Activated CD4-positive, alpha-beta T cell treated with anti-CD3 and anti-CD28 coated beads, Interleukin-2, amount 50 U/mL, for 4 hours (primary cell): Measurements from ENCODE around the gene FBXW5.

Experiments
- DNase-seq, 2 experiments: peaks; one replicate each; pipeline ENCODE4 v3.0.0-alpha.2; 2020

Gene FBXW5

GRCh38 chr9:136947028-136947891, 2.7 kb upstream of the FBXW5 start:
- DNase-seq, result no peak

GRCh38 chr9:136946228-136947027, 1.9 kb upstream of the FBXW5 start:
- no peak for DNase-seq

DNA sequence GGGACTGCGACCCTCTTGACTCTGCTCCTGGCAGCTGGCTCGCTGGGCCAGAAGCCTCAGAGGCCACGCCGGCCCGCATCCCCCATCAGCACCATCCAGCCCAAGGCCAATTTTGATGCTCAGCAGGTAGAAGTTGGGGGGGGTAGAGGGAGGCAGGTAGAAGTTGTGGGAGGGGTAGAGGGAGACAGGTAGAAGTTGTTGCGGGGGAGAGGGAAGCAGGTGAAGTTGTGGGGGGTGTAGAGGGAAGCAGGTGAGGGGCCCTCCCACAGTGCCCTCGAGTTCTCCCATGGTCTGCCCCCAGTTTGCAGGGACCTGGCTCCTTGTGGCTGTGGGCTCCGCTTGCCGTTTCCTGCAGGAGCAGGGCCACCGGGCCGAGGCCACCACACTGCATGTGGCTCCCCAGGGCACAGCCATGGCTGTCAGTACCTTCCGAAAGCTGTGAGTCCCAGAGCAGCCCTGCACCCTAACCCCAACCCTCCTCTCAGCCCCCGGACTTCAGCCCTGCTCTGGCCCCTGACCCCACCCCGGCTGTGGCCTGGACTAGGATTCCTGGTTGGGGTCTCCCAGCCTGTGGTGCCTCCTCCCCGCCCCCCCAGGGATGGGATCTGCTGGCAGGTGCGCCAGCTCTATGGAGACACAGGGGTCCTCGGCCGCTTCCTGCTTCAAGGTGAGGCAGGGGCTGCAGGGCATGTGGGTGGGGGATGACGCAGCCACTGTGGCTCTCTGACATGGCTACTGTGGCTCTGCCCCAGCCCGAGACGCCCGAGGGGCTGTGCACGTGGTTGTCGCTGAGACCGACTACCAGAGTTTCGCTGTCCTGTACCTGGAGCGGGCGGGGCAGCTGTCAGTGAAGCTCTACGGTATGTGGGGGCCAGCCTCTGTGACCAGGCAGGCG, 1.0 kb upstream of the FBXW5 start:
- no peak for DNase-seq

GRCh38 chr9:136944212-136944518, 373 bp downstream of the FBXW5 start:
- no peak for DNase-seq

GRCh38 chr9:136943291-136944211, 987 bp downstream of the FBXW5 start:
- no peak for DNase-seq

- DNase-seq, result no peak
Observed at GRCh38 chr9:136942881-136943230, 1.7 kb downstream of the FBXW5 start.

DNA sequence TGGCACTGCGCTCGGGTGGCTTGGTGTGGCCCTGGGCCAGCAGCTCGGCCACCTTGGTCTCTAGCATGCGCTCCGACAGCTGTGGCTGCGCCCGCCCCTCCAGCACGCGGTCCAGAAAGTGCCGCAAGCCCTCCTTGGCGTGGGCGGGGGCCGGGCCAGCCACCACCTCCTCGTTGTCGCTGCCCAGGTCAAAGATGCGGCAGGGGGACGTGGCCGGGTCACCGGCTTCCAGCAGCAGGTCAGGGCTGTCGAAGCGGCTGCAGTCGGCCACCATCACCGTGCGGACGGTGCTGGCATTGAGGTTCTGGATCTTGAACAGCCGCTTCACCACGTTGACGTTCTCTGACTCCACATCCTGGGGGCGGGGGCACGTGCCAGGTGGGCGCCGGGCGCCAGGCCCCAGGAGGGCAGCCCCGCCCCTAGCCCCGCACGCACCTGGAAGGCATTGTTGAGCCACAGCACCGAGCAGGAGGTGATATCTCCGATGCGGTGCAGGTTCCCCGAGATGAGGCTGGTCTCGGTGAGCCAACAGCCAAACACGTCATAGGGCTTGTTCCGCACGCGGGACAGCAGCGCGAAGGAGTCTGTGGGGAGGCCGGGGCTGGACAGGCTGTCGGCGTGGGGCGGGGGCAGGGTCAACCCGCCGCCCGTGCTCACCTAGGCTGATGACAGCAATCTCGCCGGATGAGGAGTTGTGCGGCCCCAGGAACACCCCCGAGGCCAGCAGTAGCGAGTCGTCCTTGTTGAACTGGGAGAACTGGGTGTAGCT, 2.2 kb downstream of the FBXW5 start:
- DNase-seq, result no peak

DNA sequence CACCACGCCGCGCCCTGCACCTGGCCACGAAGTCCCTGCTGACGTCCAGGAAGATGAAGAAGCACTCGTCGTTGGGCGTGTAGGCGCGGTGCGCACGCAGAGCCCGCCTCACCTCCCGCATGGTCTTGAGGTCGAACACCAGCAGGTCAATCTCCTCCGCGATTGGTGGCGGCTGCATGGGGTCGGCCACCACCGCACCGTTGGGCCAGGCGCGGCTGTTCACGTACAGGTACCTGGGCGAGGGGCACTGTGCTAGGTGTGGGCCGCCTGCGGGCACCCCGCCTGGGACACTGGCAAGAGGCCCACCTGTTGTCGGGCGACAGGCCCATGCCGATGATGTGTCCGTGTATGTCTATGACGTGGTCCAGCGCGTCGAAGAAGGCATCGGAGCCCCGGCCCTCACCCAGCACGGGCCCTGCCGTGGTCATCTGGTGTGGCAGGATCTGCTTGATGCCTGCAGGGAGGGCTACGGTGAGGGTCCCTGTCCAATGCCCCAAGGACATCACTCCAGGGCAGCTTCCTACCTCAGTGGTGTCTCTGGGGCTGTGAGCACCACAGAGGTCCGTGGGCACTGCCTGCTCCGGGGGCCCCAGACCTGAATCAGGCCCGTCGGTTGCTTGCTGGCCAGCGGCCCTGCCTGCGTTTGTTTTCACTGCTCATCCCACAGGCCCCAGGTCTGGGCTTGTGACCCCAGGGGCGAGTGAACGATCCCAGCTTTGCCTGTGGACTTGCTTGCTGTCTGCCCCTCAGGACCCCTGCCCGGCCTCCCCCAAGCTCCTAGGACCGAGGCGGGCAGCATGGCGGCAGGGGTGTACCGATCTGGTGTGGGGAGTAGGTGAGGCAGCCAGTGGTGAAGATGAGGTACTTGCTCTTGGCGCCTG, 3.1 kb downstream of the FBXW5 start:
- DNase-seq, result no peak

- DNase-seq, result no peak
Observed at GRCh38 chr9:136940526-136941230, 3.9 kb downstream of the FBXW5 start.

DNA sequence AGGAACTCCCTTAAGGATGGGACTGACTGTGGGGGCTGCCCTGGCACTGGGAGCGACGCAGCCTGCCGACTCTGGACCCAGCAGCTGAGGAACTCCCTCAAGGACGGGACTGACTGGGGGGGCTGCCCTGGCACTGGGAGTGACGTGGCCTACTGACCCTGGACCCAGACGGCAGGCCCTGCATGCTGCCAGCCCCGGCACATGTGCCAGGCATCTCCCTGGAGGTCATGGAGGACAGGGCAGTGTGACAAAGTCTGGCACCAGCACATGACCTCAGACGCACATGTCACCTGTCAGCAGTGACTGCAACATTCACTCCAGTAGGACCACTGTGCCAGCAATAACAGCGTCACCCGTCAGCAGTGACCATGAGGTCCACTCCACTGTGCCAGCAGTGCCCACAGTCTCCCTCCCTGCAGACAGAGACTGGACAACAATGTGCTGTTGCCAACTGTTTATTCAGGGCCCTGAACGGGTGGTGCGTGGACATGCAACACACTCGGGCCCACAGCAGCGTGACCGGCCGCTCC, 4.5 kb downstream of the FBXW5 start:
- DNase-seq, result no peak

DNA sequence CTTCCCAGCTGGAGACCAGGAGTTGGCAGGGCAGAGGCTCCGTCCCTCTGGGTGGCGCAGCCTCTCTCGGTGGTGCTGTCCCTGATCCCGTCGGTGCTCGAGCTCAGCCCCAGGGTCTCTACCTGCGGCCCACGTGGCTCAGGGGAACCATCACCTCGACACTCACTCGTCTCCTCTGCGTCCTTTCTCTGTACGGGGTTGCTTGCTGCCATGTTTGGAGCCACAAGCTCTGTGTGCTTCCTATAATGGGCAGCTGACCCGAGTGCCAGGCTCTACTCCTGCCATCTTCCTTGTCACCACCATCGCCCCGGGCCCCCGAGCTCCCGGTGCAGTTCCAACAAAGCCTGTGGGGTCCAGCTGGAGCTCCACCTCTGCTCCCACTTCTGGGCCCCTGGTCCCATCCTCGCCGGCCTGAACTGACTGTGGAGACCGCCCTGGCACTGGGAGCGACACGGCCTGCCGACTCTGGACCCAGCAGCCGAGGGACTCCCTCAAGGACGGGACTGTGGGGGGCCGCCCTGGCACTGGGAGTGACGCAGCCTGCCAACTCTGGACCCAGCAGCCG, 5.0 kb downstream of the FBXW5 start:
- no peak for DNase-seq

GRCh38 chr9:136937186-136938001, 7.1 kb downstream of the FBXW5 start:
- DNase-seq, result no peak

DNA sequence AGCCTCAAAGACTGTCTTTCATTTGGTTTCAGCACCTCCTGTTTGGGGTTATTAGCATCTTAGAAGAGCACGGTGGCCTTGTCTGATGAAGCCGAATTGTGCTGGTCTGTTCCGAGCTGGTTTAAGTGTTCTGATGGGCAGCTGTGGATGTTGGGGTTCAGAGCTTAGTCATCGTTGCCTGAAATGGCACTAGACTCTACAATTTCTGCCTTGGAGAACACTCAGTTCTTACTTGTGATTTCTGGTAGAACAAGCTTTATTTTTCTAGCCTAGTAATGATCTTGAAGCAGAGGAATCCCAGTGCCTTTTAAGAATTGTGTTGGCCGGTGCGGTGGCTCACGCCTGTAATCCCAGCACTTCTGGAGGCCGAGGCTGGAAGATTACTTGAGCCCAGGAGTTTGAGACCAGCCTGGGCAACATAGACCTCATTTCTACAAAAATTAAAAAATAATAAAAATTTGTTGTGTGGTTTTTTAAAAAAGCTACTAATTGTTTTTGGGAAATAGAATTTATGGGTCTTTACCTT, 7.8 kb downstream of the FBXW5 start:
- no peak for DNase-seq

DNA sequence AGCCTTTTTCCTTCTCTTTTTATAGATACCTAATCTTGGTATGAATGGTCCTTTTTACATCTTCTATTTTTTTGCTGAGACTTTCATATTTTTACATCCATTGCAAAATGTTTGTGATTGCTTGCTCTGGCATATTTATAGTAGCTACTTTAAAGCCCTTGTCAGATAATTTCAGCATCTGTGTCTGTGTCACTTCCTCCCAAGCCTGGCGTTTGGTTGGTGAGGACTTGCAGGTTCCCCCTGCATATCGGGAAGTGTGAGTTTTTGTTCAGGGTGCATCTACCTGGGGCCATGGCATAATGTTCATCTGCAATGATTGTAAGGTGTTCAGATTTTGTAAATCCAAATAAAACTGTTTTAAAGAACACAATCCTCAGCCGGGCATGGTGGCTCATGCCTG, 8.9 kb downstream of the FBXW5 start:
- no peak for DNase-seq

DNA sequence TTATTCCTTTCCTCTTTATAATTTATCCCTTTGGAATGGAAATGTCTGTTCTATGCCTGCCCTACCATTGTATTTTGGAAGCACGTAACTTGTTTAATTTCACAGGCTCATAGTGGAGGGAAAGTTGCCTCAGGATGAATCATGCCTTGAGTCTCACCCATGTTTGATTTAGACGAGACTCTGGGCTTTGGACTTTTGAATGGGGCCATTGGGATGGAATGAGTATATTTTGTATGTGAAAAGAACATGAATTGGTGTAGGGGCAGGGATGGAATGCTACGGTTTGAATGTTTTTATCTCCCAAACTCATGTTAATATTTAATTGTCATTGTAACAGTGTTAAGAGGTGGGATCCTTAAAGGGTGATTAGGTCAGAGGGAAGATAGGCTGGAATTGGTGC, 10.3 kb downstream of the FBXW5 start:
- no peak for DNase-seq

DNA sequence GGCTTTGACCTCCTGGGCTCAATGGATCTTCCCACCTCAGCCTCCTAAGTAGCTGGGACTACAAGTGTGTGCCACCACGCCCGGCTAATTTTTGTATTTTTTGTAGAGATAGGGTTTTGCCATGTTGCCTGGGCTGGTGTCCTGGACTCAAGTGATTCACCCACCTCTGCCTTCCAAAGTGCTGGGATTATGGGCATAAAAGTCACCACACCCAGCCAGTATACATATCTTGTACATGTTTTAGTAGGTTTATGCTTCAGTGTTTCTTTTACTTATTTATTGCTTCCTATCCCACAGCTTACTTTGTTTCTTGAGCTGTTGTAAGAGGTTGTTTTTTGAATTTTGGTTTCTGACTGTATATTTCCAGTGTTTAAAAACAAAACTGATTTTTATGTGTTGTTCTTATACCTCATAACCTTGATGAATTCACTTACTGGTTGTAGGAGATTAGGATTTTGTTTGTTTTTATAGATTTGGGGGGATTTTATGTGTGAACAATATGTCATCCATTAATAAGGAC, 12.9 kb downstream of the FBXW5 start:
- no peak for DNase-seq

GRCh38 chr9:136930014-136930413, 14.5 kb downstream of the FBXW5 start:
- DNase-seq, result no peak

DNA sequence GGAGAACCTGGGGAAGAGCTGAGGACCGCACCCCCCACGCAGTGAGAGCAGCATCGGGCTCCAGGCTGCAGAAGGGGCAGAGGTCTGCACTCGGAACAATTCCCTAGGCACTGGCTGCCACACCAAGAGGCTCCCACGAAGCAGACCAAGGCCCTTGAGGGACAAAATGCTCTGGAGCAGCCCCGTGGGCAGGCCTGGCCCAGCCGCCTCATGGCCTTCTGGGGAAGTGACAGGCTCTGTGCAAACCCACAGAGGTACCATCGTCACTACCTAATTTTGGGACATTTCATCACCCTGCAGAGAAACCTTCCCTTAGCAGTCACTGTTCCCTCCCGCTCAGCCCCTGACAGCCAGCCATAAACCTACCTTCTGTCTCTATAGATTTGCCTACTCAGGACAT, 15.9 kb downstream of the FBXW5 start:
- DNase-seq, result no peak
